Ovary (tissue), 3 donors: ENCODE data around the gene LPIN3.

Experiments used
- CTCF ChIP-seq, 3 donors: fragments of 450-650 bp in 2 of 3; fragments of 200-600 bp in 1 of 3; IDR thresholded peaks; one replicate each; pipeline versions ENCODE4 v1.5.1 to v1.8.0; 2016 to 2022; ENCODE audit warnings: antibody characterized with exemption in 3 of 3, mild to moderate bottlenecking in 1 of 3
- EP300 ChIP-seq: sonication (generic); formaldehyde crosslinking; IDR thresholded peaks from one replicate; pipeline ENCODE4 v1.6.1; 2017; ENCODE audit warnings: antibody characterized with exemption
- POLR2A ChIP-seq: fragments of 450-650 bp; IDR thresholded peaks from one replicate; pipeline ENCODE4 v1.6.1; 2017; ENCODE audit warnings: antibody characterized with exemption, mild to moderate bottlenecking, moderate library complexity
- donor health status: DM: no; HTN: no; CAD: no.

DNA sequence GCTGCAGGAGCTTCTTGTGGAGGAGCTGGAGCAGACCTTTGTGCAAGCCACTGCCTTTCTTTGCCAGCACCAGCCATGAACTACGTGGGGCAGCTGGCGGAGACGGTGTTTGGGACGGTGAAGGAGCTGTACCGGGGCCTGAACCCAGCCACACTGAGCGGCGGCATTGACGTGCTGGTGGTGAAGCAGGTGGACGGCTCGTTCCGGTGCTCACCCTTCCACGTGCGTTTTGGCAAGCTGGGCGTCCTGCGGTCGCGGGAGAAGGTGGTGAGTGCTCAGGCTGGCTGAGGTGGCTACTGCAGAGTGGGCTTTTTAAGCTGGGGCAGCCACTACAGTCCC is 5.1 kb downstream of the LPIN3 start:
- TF ChIP-seq CTCF (IDR thresholded peaks at IDR 0.05) = no peak
- TF ChIP-seq POLR2A = no peak
- TF ChIP-seq EP300 = no peak
